Hepatocyte (in vitro differentiated cells): ENCODE results near the gene SORL1.

ENCODE experiments used
- EZH2phosphoT487 ChIP-seq: fragments of 200-600 bp; sonication (generic); IDR thresholded peaks from one replicate; pipeline ENCODE4 v1.6.1; 2018; ENCODE audit warnings: antibody characterized with exemption, mild to moderate bottlenecking, low read depth, moderate library complexity; ENCODE audit not compliant: unreplicated experiment, severe bottlenecking
- TF ChIP-seq, protein P1 (sequence below): fragments of 200-600 bp; sonication (generic); IDR thresholded peaks from 2 replicates; pipeline ENCODE4 v1.5.1; 2016; ENCODE audit warnings: antibody characterized with exemption, mild to moderate bottlenecking; ENCODE audit not compliant: poor library complexity

DNA sequence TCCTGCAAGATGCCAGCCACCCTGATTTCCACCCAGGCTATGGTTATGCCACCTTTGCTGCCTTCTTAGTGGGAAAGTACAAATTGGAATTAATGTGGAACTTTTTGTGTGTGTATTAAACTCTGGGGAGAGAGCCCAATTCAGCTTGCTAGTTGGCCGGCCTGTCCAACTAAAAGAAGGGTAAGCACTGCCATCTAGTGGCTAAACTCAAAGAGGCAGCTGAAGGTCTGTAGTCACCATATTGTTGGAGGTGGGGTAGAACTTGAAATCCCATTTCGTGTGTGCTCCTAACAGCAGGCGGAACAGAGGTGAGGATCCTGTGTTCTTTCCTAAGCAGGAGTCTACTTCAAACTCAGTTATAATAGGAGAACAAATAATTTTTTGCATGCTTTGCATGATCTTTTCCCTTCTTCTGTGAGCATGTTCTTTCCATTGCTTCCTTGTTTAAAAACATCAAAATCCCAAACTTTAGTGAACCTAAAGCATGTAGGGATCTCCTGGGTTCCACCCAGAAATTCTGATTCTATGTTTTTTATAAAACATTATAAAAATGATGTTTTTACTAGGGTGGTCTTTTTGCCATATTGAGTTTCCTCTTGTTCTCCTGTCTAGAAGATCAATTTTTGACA, 139.4 kb downstream of the SORL1 start:
- TF ChIP-seq, protein P1, sequence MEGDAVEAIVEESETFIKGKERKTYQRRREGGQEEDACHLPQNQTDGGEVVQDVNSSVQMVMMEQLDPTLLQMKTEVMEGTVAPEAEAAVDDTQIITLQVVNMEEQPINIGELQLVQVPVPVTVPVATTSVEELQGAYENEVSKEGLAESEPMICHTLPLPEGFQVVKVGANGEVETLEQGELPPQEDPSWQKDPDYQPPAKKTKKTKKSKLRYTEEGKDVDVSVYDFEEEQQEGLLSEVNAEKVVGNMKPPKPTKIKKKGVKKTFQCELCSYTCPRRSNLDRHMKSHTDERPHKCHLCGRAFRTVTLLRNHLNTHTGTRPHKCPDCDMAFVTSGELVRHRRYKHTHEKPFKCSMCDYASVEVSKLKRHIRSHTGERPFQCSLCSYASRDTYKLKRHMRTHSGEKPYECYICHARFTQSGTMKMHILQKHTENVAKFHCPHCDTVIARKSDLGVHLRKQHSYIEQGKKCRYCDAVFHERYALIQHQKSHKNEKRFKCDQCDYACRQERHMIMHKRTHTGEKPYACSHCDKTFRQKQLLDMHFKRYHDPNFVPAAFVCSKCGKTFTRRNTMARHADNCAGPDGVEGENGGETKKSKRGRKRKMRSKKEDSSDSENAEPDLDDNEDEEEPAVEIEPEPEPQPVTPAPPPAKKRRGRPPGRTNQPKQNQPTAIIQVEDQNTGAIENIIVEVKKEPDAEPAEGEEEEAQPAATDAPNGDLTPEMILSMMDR = peak; percentile 89
- TF ChIP-seq EZH2phosphoT487 = no peak
